ENCODE measurements around the gene GLYATL1B. TPM values are rescaled to one million over a fixed set of nuclear protein-coding genes. Genes with fewer than 3 reads are reported as not detected.
A peak's percentile ranks its signal among the peaks of the same experiment; 100 is the strongest.
"Not testable (repeated sequence)": the region's sequence is repeated elsewhere in the genome, so short reads cannot be mapped to it uniquely, and the experiment has no call there.

Gene GLYATL1B
- not detected in 2 replicates for total RNA-seq

- H3K27me3 Mint-ChIP-seq (ENCODE audit: low read depth), result peaks cover 25% of the 10 kb centered on the region
- H3K4me1 Mint-ChIP-seq (ENCODE audit: low read depth); H3K27ac Mint-ChIP-seq; H3K9me3 Mint-ChIP-seq; H3K36me3 Mint-ChIP-seq (ENCODE audit: low read depth); intact Hi-C loops (cut with micrococcal nuclease); DNase-seq (ENCODE audit: low spot score); H3K4me3 Mint-ChIP-seq (ENCODE audit: low read depth): not testable (repeated sequence)
These were observed at the start of gene GLYATL1B for GRCh38 chr11:59086007-59086406. GLYATL1B (plus strand) TSS chr11:59086307; CDS start chr11:59086307, 0 bp downstream.

GRCh38 chr11:59036542-59036941 lies 49.6 kb upstream of the GLYATL1B start:
- intact Hi-C loops (cut with micrococcal nuclease); H3K4me3 Mint-ChIP-seq (ENCODE audit: low read depth); H3K4me1 Mint-ChIP-seq (ENCODE audit: low read depth); H3K9me3 Mint-ChIP-seq; H3K27ac Mint-ChIP-seq; DNase-seq (ENCODE audit: low spot score); H3K36me3 Mint-ChIP-seq (ENCODE audit: low read depth): not testable (repeated sequence)
- peaks cover 12% of the 10 kb centered on the region for H3K27me3 Mint-ChIP-seq (ENCODE audit: low read depth)

- peaks cover 10% of the 10 kb centered on the region for H3K27me3 Mint-ChIP-seq (ENCODE audit: low read depth)
- H3K4me1 Mint-ChIP-seq (ENCODE audit: low read depth); H3K4me3 Mint-ChIP-seq (ENCODE audit: low read depth); H3K36me3 Mint-ChIP-seq (ENCODE audit: low read depth); intact Hi-C loops (cut with micrococcal nuclease); DNase-seq (ENCODE audit: low spot score); H3K27ac Mint-ChIP-seq; H3K9me3 Mint-ChIP-seq: not testable (repeated sequence)
These were observed 48.7 kb upstream of the GLYATL1B start for GRCh38 chr11:59037434-59037833.

- Mint-ChIP-seq H3K9me3 (no peaks in the 10 kb centered on the region), H3K4me3 (ENCODE audit: low read depth) (no peak overlapping the region), H3K36me3 (ENCODE audit: low read depth) (no peaks in the 10 kb centered on the region), H3K27me3 (ENCODE audit: low read depth) (peaks cover 3% of the 10 kb centered on the region), H3K4me1 (ENCODE audit: low read depth) (no peaks in the 10 kb centered on the region), H3K27ac (no peak overlapping the region)
- no peak for DNase-seq (ENCODE audit: low spot score)
- intact Hi-C loops (cut with micrococcal nuclease), result no loop called here
These were observed 45.5 kb upstream of the GLYATL1B start for GRCh38 chr11:59040607-59041006.

GRCh38 chr11:59051383-59051782 lies 34.7 kb upstream of the GLYATL1B start:
- peaks cover 19% of the 10 kb centered on the region for H3K27me3 Mint-ChIP-seq (ENCODE audit: low read depth)
- H3K4me3 Mint-ChIP-seq (ENCODE audit: low read depth); H3K9me3 Mint-ChIP-seq; DNase-seq (ENCODE audit: low spot score); intact Hi-C loops (cut with micrococcal nuclease); H3K27ac Mint-ChIP-seq; H3K4me1 Mint-ChIP-seq (ENCODE audit: low read depth); H3K36me3 Mint-ChIP-seq (ENCODE audit: low read depth): not testable (repeated sequence)

GRCh38 chr11:59052355-59052754 lies 33.8 kb upstream of the GLYATL1B start:
- H3K4me3 Mint-ChIP-seq (ENCODE audit: low read depth); intact Hi-C loops (cut with micrococcal nuclease); H3K9me3 Mint-ChIP-seq; H3K4me1 Mint-ChIP-seq (ENCODE audit: low read depth); H3K27ac Mint-ChIP-seq; DNase-seq (ENCODE audit: low spot score); H3K36me3 Mint-ChIP-seq (ENCODE audit: low read depth): not testable (repeated sequence)
- H3K27me3 Mint-ChIP-seq (ENCODE audit: low read depth), result peaks cover 26% of the 10 kb centered on the region

- peak; percentile 54 for DNase-seq (ENCODE audit: low spot score)
- H3K27ac Mint-ChIP-seq, result no peak overlapping the region
These were observed 32.7 kb upstream of the GLYATL1B start for GRCh38 chr11:59053387-59053786.

GRCh38 chr11:59058120-59059033 lies 27.7 kb upstream of the GLYATL1B start:
- H3K4me3 Mint-ChIP-seq (ENCODE audit: low read depth), result peak overlapping the region; percentile 74
- intact Hi-C loops (cut with micrococcal nuclease), result loop anchor here (5.0 kb wide), 1 partner anchor 49 kb away; the partner anchor contains the start of gene FAM111B
- peaks cover 31% of the 10 kb centered on the region for H3K27me3 Mint-ChIP-seq (ENCODE audit: low read depth)
- H3K9me3 Mint-ChIP-seq; H3K36me3 Mint-ChIP-seq (ENCODE audit: low read depth); H3K27ac Mint-ChIP-seq; H3K4me1 Mint-ChIP-seq (ENCODE audit: low read depth): not testable (repeated sequence)
- DNase-seq (ENCODE audit: low spot score), result peak; percentile 77

More at GRCh38 chr11:59053387-59053786, 32.7 kb upstream of the GLYATL1B start:
- Mint-ChIP-seq H3K9me3 (no peaks in the 10 kb centered on the region), H3K4me3 (ENCODE audit: low read depth) (no peak overlapping the region), H3K4me1 (ENCODE audit: low read depth) (peaks cover 4% of the 10 kb centered on the region), H3K27me3 (ENCODE audit: low read depth) (peaks cover 23% of the 10 kb centered on the region), H3K36me3 (ENCODE audit: low read depth) (no peaks in the 10 kb centered on the region)
- intact Hi-C loops (cut with micrococcal nuclease), result loop anchor here (1.0 kb wide), 2 partner anchors 83 to 105 kb away; no protein-coding TSS in a partner anchor

- H3K9me3 Mint-ChIP-seq; H3K4me3 Mint-ChIP-seq (ENCODE audit: low read depth); DNase-seq (ENCODE audit: low spot score); H3K27ac Mint-ChIP-seq; H3K36me3 Mint-ChIP-seq (ENCODE audit: low read depth); H3K4me1 Mint-ChIP-seq (ENCODE audit: low read depth); intact Hi-C loops (cut with micrococcal nuclease): not testable (repeated sequence)
- H3K27me3 Mint-ChIP-seq (ENCODE audit: low read depth), result peaks cover 38% of the 10 kb centered on the region
These were observed 26.0 kb upstream of the GLYATL1B start for GRCh38 chr11:59060096-59060495.

GRCh38 chr11:59062602-59063529 lies 23.2 kb upstream of the GLYATL1B start:
- no peak for DNase-seq (ENCODE audit: low spot score)
- H3K9me3 Mint-ChIP-seq, result no peaks in the 10 kb centered on the region
- intact Hi-C loops (cut with micrococcal nuclease), result no loop called here
- H3K27me3 Mint-ChIP-seq (ENCODE audit: low read depth), result peaks cover 34% of the 10 kb centered on the region
- H3K4me1 Mint-ChIP-seq (ENCODE audit: low read depth), result peaks cover 7% of the 10 kb centered on the region
- H3K4me3 Mint-ChIP-seq (ENCODE audit: low read depth), result no peak overlapping the region
- no peaks in the 10 kb centered on the region for H3K36me3 Mint-ChIP-seq (ENCODE audit: low read depth)
- no peak overlapping the region for H3K27ac Mint-ChIP-seq

- H3K9me3 Mint-ChIP-seq; H3K27ac Mint-ChIP-seq; DNase-seq (ENCODE audit: low spot score); intact Hi-C loops (cut with micrococcal nuclease); H3K4me3 Mint-ChIP-seq (ENCODE audit: low read depth); H3K4me1 Mint-ChIP-seq (ENCODE audit: low read depth); H3K36me3 Mint-ChIP-seq (ENCODE audit: low read depth): not testable (repeated sequence)
- peaks cover 36% of the 10 kb centered on the region for H3K27me3 Mint-ChIP-seq (ENCODE audit: low read depth)
These were observed 21.9 kb upstream of the GLYATL1B start for GRCh38 chr11:59063996-59064727.

GRCh38 chr11:59069087-59069486 lies 17.0 kb upstream of the GLYATL1B start:
- intact Hi-C loops (cut with micrococcal nuclease), result no loop called here
- H3K27me3 Mint-ChIP-seq (ENCODE audit: low read depth), result peaks cover 40% of the 10 kb centered on the region

More at GRCh38 chr11:59069087-59069486, 17.0 kb upstream of the GLYATL1B start:
- Mint-ChIP-seq H3K27ac (no peak overlapping the region), H3K36me3 (ENCODE audit: low read depth) (no peaks in the 10 kb centered on the region), H3K4me1 (ENCODE audit: low read depth) (no peaks in the 10 kb centered on the region), H3K4me3 (ENCODE audit: low read depth) (no peak overlapping the region), H3K9me3 (no peaks in the 10 kb centered on the region)
- no peak for DNase-seq (ENCODE audit: low spot score)

All from activated T-helper 2 cell treated with anti-CD3 and anti-CD28 coated beads, Interferon-gamma antibody, Interleukin-2, Interleukin-4, amounts not matched to agents 10 μg/mL and 5 μg/mL and 100 μg/mL, durations not matched to agents 14 hours and 24 hours and 36 hours (primary cell).